ENCODE data around the gene COL6A3.

DNA sequence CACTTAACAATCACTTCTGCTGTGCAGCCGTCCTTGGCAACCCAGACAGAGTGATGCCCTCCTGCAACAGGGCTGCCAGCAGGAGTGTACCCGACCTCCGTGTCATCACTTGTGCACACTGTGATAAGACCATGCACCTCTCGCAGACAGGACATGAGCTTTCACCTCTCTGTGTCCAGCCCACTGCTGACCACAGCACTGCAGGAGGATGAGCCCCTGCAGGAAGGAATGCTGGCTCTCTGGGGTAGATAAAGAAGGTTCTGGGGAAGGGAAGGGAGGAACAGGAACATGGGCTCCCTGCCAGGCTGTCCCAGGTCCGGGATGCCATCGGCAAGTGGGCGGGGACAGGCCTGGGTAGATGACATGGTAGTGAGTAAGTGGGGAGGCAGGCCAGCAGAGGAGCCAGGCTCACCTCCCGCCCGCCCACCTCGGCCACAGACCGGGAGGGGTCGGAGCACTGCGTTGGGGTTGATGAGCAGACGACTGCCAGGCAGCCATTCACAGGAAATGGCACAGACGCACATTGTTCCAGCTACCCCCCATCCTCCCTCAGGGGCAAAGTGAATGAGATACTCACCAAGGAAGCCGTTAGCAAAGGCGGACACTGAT, 18.6 kb upstream of the COL6A3 start:
- TF ChIP-seq POLR2AphosphoS5 (IDR thresholded peaks at IDR 0.05), result no peak
- TF ChIP-seq, protein P1, sequence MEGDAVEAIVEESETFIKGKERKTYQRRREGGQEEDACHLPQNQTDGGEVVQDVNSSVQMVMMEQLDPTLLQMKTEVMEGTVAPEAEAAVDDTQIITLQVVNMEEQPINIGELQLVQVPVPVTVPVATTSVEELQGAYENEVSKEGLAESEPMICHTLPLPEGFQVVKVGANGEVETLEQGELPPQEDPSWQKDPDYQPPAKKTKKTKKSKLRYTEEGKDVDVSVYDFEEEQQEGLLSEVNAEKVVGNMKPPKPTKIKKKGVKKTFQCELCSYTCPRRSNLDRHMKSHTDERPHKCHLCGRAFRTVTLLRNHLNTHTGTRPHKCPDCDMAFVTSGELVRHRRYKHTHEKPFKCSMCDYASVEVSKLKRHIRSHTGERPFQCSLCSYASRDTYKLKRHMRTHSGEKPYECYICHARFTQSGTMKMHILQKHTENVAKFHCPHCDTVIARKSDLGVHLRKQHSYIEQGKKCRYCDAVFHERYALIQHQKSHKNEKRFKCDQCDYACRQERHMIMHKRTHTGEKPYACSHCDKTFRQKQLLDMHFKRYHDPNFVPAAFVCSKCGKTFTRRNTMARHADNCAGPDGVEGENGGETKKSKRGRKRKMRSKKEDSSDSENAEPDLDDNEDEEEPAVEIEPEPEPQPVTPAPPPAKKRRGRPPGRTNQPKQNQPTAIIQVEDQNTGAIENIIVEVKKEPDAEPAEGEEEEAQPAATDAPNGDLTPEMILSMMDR (IDR thresholded peaks at IDR 0.05), result no peak

Data from sigmoid colon (tissue), 4 donors.